Fibroblast of lung (primary cell): ENCODE data around the gene ROBO2. TPM values are rescaled to one million over a fixed set of nuclear protein-coding genes. Genes with fewer than 3 reads are reported as not detected.
"Not testable (repeated sequence)": the region's sequence is repeated elsewhere in the genome, so short reads cannot be mapped to it uniquely, and the experiment has no call there.

ENCODE experiments used
- DNase-seq, 2 donors: peaks; one replicate each; pipeline versions ENCODE4 v3.0.0 to v3.0.0-alpha.2; 2010; ENCODE audit warnings: low read depth in 2 of 2
- H2AFZ ChIP-seq: 2 replicates; pipeline ENCODE4 v1.5.1; 2012; ENCODE audit warnings: low read length, control low read depth, inconsistent platforms
- H3K27ac ChIP-seq: 2 replicates; pipeline ENCODE4 v1.5.1; 2011; ENCODE audit warnings: low read length, control low read depth; ENCODE audit not compliant: insufficient read depth
- H3K27me3 ChIP-seq: 2 replicates; pipeline ENCODE4 v1.5.1; 2011; ENCODE audit warnings: mild to moderate bottlenecking, low read length; ENCODE audit not compliant: control insufficient read depth, insufficient read depth
- H3K36me3 ChIP-seq: 2 replicates; pipeline ENCODE4 v1.5.1; 2011; ENCODE audit warnings: low read length; ENCODE audit not compliant: control insufficient read depth, insufficient read depth
- H3K4me1 ChIP-seq: 2 replicates; pipeline ENCODE4 v1.5.1; 2011; ENCODE audit warnings: low read length; ENCODE audit not compliant: control insufficient read depth, insufficient read depth; ENCODE audit errors: extremely low read depth
- H3K4me2 ChIP-seq: 2 replicates; pipeline ENCODE4 v1.5.1; 2011; ENCODE audit warnings: low read length, control low read depth; ENCODE audit not compliant: insufficient read depth; ENCODE audit errors: extremely low read depth
- H3K4me3 ChIP-seq, 4 experiments: fragments of 200-600 bp in 1 of 4; sonication (generic) in 1 of 4; replicated peaks in 1 of 4; 2 replicates each; pipeline ENCODE4 v1.5.1; 2011 to 2016; ENCODE audit warnings: low read length in 4 of 4, low read depth in 3 of 4, mild to moderate bottlenecking in 3 of 4, control low read depth in 2 of 4, inconsistent platforms in 1 of 4, mixed read lengths in 1 of 4; ENCODE audit not compliant: insufficient read depth in 1 of 4; ENCODE audit errors: control extremely low read depth in 1 of 4
- H3K79me2 ChIP-seq: 2 replicates; pipeline ENCODE4 v1.5.1; 2012; ENCODE audit warnings: mild to moderate bottlenecking, low read length, inconsistent platforms; ENCODE audit not compliant: control insufficient read depth, insufficient read depth
- H3K9ac ChIP-seq: 2 replicates; pipeline ENCODE4 v1.5.1; 2011; ENCODE audit warnings: mild to moderate bottlenecking, low read length, control low read depth; ENCODE audit not compliant: insufficient read depth
- H3K9me3 ChIP-seq: 2 replicates; pipeline ENCODE4 v1.5.1; 2012; ENCODE audit warnings: low read depth, low read length; ENCODE audit not compliant: control insufficient read depth, insufficient read depth
- H4K20me1 ChIP-seq: 2 replicates; pipeline ENCODE4 v1.5.1; 2011; ENCODE audit warnings: low read length; ENCODE audit not compliant: control insufficient read depth, insufficient read depth; ENCODE audit errors: extremely low read depth
- EZH2 ChIP-seq: IDR thresholded peaks from 2 replicates; pipeline ENCODE4 v1.5.1; 2012; ENCODE audit warnings: low read length, control low read depth, mild to moderate bottlenecking; ENCODE audit errors: missing control alignments
- polyA plus RNA-seq, 2 donors: library from polyadenylated mRNA; depleted of rRNA in 1 of 2; stranded (reverse) in 1 of 2; unstranded in 1 of 2; fragments of >200 nt; gene quantifications; 2 replicates each; pipeline ENCODE4 v1.2.1, GENCODE V29; 2011 to 2012; ENCODE audit warnings: missing spikeins in 1 of 2
- total RNA-seq: library from RNA; depleted of rRNA; stranded (reverse); fragments of >200 nt; gene quantifications from 2 replicates; pipeline ENCODE4 v1.2.1, GENCODE V29; 2014
- TF ChIP-seq, protein P1 (sequence below), 2 donors: IDR thresholded peaks in 1 of 2; conservative IDR thresholded peaks in 1 of 2; 1 replicate in 1 of 2; 2 replicates in 1 of 2; pipeline ENCODE4 v1.5.1; 2011 to 2012; ENCODE audit warnings: low read length in 2 of 2, control low read depth in 1 of 2, inconsistent platforms in 1 of 2, low read depth in 1 of 2, mild to moderate bottlenecking in 1 of 2

ROBO2 gene
- total and polyA plus RNA-seq, 2 donors (not counting 1 experiment from before 2014, with no cell fraction given): 0.83 to 1.5 TPM

- Histone ChIP-seq H3K4me1 (no peaks in the 10 kb centered on the region), H3K36me3 (no peaks in the 10 kb centered on the region), H3K4me3 (no peak overlapping the region), H3K27ac (no peak overlapping the region), H2AFZ (no peak overlapping the region), H3K27me3 (no peaks in the 10 kb centered on the region), H3K4me2 (no peak overlapping the region), H3K9me3 (no peaks in the 10 kb centered on the region), H3K79me2 (no peaks in the 10 kb centered on the region), H3K9ac (no peak overlapping the region), H4K20me1 (no peaks in the 10 kb centered on the region)
- TF ChIP-seq EZH2: no peak
- TF ChIP-seq, protein P1, sequence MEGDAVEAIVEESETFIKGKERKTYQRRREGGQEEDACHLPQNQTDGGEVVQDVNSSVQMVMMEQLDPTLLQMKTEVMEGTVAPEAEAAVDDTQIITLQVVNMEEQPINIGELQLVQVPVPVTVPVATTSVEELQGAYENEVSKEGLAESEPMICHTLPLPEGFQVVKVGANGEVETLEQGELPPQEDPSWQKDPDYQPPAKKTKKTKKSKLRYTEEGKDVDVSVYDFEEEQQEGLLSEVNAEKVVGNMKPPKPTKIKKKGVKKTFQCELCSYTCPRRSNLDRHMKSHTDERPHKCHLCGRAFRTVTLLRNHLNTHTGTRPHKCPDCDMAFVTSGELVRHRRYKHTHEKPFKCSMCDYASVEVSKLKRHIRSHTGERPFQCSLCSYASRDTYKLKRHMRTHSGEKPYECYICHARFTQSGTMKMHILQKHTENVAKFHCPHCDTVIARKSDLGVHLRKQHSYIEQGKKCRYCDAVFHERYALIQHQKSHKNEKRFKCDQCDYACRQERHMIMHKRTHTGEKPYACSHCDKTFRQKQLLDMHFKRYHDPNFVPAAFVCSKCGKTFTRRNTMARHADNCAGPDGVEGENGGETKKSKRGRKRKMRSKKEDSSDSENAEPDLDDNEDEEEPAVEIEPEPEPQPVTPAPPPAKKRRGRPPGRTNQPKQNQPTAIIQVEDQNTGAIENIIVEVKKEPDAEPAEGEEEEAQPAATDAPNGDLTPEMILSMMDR (conservative IDR thresholded peaks at IDR 0.05 in 1 of 2, IDR thresholded peaks at IDR 0.05 in 1 of 2; ENCODE audit: low read depth in 1 of 2, low read length in 2 of 2): no peak
- no peak for DNase-seq
Observed at GRCh38 chr3:77407441-77407840, 367.5 kb downstream of the ROBO2 start.

- H3K4me1 ChIP-seq, H3K9me3 ChIP-seq, H3K36me3 ChIP-seq, H3K27ac ChIP-seq, H3K9ac ChIP-seq, DNase-seq, H3K79me2 ChIP-seq, H4K20me1 ChIP-seq, H3K4me3 ChIP-seq, H3K4me2 ChIP-seq, H3K27me3 ChIP-seq, H2AFZ ChIP-seq: not testable (repeated sequence)
Observed at GRCh38 chr3:77410334-77410733, 370.4 kb downstream of the ROBO2 start.

GRCh38 chr3:77411334-77411733, 371.4 kb downstream of the ROBO2 start:
- Histone ChIP-seq H3K9ac (no peak overlapping the region), H3K9me3 (no peaks in the 10 kb centered on the region), H3K27me3 (no peaks in the 10 kb centered on the region), H3K36me3 (no peaks in the 10 kb centered on the region), H3K4me2 (no peak overlapping the region), H3K4me1 (no peaks in the 10 kb centered on the region), H3K27ac (no peak overlapping the region), H3K79me2 (no peaks in the 10 kb centered on the region), H4K20me1 (no peaks in the 10 kb centered on the region), H3K4me3 (no peak overlapping the region), H2AFZ (no peak overlapping the region)
- DNase-seq: no peak
- TF ChIP-seq EZH2: no peak
- TF ChIP-seq, protein P1 (conservative IDR thresholded peaks at IDR 0.05 in 1 of 2, IDR thresholded peaks at IDR 0.05 in 1 of 2; ENCODE audit: low read depth in 1 of 2, low read length in 2 of 2): no peak
